Activated CD4-positive, alpha-beta T cell treated with anti-CD3 and anti-CD28 coated beads, Interleukin-2, amount 50 U/mL, for 16 hours (primary cell): ENCODE results near the gene AP2M1.
A peak's percentile ranks its signal among the peaks of the same experiment; 100 is the strongest.
"Not testable (repeated sequence)": the region's sequence is repeated elsewhere in the genome, so short reads cannot be mapped to it uniquely, and the experiment has no call there.

Source experiments
- DNase-seq: peaks from one replicate; pipeline ENCODE4 v3.0.0-alpha.2; 2020

AP2M1 gene

GRCh38 chr3:184174646-184175492 lies at the start of gene AP2M1:
AP2M1 (plus strand) TSS chr3:184174855; CDS start chr3:184176994, 2,139 bp downstream.
- peak; percentile 99 for DNase-seq

GRCh38 chr3:184126006-184126405 lies 48.6 kb upstream of the AP2M1 start:
- DNase-seq, result no peak

GRCh38 chr3:184129012-184129411 lies 45.6 kb upstream of the AP2M1 start:
- DNase-seq, result peak; percentile 25

GRCh38 chr3:184132945-184133344 lies 41.7 kb upstream of the AP2M1 start:
- DNase-seq, result no peak

- peak; percentile 68 for DNase-seq
Measured at GRCh38 chr3:184133840-184134745, 40.6 kb upstream of the AP2M1 start.

- DNase-seq, result no peak
Measured at GRCh38 chr3:184134746-184135148, 39.9 kb upstream of the AP2M1 start.

- DNase-seq, result peak; percentile 94
Measured at GRCh38 chr3:184135149-184135910, 39.3 kb upstream of the AP2M1 start, which contains the start of gene EIF2B5. EIF2B5 (plus strand) TSS chr3:184135358; CDS start chr3:184135386, 28 bp downstream.

GRCh38 chr3:184135911-184136260 lies 38.8 kb upstream of the AP2M1 start:
- no peak for DNase-seq

- no peak for DNase-seq
Measured at GRCh38 chr3:184140436-184140835, 34.2 kb upstream of the AP2M1 start.

GRCh38 chr3:184142199-184142598 lies 32.5 kb upstream of the AP2M1 start:
- no peak for DNase-seq

GRCh38 chr3:184143327-184143726 lies 31.3 kb upstream of the AP2M1 start:
- no peak for DNase-seq

GRCh38 chr3:184144505-184144904 lies 30.1 kb upstream of the AP2M1 start:
- DNase-seq, result no peak

GRCh38 chr3:184145111-184145524 lies 29.5 kb upstream of the AP2M1 start:
- DNase-seq, result peak; percentile 22

- DNase-seq, result no peak
Measured at GRCh38 chr3:184145751-184146270, 28.8 kb upstream of the AP2M1 start.

GRCh38 chr3:184148076-184148475 lies 26.6 kb upstream of the AP2M1 start:
- DNase-seq, result no peak

GRCh38 chr3:184149123-184149522 lies 25.5 kb upstream of the AP2M1 start:
- no peak for DNase-seq

GRCh38 chr3:184149770-184150169 lies 24.9 kb upstream of the AP2M1 start:
- DNase-seq, result not testable (repeated sequence)

GRCh38 chr3:184154885-184155643 lies 19.6 kb upstream of the AP2M1 start, which contains the start of gene DVL3:
DVL3 (plus strand) TSS chr3:184155377; CDS start chr3:184155636, 259 bp downstream.
- DNase-seq, result peak; percentile 42

GRCh38 chr3:184155644-184156521 lies 18.8 kb upstream of the AP2M1 start:
- peak; percentile 41 for DNase-seq

GRCh38 chr3:184156522-184156955 lies 18.1 kb upstream of the AP2M1 start:
- no peak for DNase-seq

GRCh38 chr3:184157206-184157605 lies 17.4 kb upstream of the AP2M1 start:
- no peak for DNase-seq
